NCI-H146 (cell line): ENCODE results near the gene PEX14.

Experiments used
- DNase-seq: peaks from one replicate; lab custom pipeline; 2025; lab: John Stamatoyannopoulos, UW

The PEX14 gene

DNA sequence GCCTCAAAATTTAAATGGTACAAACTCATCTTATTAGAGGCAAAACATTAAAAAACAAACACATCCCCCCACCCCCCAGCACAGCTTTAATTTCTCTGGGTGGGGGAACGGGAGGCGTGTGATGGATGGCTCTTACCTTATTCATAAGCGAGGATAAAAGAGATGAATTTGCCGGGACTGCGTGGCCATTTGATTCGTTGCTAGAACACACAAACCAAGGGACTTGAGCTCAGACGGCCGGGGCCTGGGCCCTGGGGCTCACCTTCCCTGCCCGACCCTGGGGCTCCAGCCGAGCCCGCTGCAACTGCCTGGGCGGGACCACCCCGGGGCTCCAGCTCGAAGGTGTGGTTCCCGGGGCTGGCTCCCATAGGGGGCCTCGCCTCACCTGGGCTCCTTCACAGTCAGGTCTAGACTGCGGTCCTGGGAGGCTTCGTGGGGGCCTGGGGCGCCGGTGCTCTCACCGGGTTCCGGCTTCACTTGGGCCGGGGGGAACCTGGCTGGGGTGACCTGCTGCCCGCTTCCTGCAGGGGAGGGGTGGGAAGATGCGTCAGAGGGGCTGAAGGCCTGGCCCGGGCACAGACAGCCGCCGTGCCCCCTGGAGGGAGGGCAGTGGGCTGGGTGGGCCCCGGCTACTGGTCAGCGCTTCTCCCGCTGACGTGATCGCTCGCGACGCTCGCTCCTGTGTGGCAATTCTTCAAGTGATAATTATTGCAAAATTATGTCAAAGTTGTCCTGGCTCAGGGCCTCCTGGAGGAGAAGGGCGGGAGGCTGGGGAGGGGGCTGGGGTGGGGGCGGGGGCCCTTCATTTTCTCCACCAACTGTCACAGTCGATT, 176.0 kb downstream of the PEX14 start:
- DNase-seq, result no peak

DNA sequence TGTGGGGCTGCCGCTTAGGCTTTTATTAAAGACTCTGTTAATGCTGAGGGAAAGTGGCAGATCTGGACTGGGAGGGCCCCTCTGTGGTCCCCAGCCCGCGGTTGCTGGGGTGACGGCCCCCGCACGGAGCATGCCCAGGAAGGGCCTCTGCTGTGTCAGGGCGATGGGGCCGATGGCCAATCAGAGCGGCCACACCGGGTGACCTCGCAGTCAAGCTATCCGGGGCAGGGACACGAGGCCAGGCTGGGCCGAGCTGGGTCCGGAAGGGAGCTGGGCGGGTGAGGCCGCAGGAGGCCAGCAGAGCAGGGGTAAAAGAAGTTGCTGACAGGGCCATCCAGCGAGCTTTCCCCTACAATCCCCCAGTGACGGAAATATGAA, 176.6 kb downstream of the PEX14 start:
- DNase-seq, result no peak

DNA sequence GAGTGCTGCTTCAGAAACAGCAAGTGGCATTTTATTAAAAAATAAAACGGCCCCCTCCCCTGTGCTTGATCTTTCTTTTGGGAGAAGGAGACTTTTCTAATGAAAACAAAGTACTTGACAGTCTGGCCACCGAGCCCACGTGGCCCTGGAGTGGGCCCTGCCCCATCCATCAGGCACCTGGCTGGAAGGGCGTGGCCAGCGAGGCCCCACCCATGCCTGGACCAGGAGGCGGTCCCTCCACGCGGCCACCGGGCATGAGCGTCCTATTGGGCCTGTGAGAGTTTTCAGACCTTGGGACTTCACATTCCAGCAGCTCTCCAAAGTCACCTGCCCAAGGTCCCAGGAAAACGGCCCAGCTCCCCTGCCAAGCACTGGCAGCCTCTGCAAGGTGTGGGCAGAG, 177.0 kb downstream of the PEX14 start:
- DNase-seq, result no peak

DNA sequence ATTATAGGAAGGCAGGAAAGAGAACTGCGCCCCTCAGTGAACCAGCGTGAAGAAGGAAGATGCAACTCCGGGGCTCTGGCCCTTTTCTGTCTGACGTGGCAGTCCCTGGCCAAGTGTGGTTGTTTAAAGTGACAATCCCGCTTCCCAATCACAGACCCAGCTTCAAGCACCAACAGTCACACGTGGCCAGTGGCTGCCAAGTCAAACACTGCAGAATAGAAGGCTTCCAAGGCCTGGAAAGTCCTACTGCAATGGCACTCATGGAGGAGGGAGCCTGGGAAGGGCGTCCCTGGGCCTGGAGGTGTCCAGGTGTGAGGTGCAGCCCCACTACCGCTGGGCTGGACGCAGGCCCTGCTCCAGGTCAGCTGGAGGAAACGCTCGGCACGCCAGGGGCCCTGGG, 177.9 kb downstream of the PEX14 start:
- no peak for DNase-seq

DNA sequence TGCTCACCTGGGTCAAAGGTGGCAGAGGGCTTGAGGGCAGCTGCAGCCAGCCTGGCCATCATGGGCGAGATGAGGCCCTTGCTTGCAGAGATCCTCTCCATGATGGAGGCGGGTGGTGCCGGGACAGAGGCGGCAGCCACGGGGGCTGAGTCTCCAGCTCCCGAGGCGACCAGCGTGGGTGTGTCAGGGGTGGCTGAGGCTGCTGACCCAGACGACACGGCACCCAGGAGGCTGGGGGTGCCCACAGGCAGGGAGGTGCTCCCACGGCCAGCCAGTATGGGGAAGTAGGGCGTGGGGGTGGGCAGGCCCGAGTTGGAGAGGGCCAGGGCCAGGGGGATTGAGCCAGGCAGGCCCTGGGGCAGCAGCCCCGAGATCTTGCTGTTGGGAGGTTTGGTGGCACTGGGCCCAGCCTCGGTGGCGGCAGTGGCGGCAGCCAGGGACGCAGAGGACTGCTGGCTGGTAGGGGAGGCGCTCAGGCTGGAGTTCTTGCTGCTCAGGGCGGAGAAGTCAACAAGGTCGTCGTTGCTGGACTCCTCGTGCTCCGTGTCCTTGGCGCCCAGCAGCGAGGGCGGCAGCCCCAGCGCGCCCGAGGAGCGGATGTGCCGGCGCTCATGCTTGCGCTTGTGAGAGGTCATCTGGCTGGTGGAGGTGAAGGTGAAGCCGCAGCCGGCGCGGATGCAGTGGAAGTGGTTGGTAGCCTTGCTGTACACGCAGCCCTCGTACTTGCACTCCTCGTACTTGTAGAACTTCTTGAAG, 178.8 kb downstream of the PEX14 start:
- DNase-seq, result no peak

DNA sequence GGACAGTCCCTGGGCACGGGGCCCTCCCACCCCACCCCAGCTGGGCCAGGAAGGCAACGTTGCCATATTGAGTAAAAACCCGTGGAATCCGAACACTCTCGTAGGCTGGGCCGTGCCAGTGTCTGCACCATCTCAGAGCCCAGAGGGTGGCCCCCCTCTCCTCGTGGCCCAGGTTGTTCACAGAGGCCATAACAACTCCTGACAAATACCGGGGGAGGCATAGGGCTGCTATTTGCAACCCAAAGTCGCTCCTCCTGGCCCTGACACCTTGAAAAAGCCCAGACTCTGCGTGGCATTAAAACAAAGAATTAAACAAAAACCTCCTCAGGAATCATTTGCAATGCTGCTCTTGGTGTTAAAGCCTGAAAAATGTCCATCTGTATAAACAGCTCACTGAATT, 180.3 kb downstream of the PEX14 start:
- no peak for DNase-seq

DNA sequence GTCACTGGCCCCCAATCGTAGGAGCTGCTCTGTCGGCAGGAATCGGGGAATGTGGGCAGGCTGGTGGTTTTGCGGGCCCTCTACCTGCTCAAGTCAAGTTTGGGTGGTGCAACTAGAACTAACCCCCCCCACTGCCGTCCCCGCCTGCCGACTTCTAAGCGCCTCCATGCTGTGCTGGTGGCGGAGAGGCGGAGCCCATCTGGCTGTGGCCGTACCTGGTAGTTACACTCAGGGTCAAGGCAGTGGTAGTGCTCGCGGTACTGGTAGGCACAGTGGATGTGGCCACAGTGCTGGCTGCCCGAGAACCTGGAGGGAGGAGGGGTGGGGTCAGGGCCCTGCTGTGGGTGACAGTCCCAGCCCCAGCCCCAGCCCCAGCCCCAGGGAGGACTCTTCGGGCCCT, 181.7 kb downstream of the PEX14 start:
- DNase-seq, result no peak

DNA sequence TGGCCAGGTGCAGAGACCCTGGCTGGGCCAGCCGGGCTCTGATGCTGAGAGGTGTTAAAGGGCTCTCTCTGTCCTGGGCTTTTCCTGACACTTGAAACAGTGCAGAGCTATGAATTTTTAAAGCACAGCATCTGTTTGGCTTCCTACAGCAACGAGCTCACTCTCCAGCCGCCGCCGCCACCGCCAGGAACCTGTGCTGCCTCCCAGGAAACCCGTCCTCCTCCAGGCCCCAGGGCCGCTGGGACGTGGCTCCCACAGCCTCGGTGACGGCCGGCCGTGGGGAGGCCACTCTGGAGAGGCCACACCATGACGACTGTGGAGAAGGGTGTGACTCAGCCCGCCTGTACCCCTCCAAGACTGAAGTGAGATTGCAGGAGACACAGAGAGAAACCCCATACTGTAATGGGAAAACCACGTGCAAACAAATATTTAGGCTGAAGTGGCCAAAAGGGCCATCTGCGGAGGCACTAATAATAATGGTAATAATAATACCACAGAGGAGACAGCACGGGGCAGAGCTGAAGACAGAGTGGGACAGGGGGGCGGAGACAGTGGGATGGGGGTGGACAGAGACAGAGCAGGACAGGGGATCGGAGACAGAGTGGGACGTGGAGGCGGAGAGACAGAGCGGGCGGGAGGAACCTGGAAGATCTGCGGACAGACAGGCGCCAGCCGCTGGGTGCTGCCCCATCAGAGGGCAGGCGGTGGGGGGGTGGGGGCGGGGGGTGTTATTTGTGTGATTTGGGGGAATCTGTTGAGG, 182.5 kb downstream of the PEX14 start:
- DNase-seq, result no peak

DNA sequence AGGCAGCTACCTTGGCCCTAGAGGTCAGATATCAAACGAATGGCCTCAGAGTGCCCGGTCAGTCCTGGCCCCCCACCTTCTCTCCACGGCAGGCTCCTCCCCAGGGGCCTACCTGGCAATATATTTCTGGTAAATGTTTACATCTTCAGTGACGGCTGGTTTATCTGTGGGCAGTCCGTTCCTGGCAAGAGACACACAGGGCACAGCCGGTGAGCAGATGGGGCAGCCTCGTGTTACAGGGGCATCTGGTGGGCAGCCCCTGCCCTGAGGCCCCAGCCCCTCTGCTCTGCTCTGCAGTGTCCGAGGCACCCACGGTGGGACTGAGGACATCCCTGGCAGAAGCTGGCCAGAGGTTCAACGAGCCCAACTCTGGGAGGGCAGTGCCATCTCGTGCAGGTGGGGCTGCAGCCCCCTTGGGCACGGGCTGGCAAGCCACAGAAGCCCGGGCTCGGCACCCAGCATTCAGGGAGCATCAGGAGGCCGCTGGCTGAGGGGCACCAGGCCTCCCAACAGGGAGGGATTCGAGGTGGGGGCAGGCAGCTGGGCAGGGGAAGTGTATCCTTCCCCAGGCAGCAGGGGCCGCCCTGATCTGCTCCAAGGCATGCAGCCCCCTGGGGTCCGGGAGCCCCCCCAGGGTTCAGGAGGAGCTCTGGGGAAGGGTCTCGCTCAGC, 183.8 kb downstream of the PEX14 start:
- DNase-seq, result no peak

DNA sequence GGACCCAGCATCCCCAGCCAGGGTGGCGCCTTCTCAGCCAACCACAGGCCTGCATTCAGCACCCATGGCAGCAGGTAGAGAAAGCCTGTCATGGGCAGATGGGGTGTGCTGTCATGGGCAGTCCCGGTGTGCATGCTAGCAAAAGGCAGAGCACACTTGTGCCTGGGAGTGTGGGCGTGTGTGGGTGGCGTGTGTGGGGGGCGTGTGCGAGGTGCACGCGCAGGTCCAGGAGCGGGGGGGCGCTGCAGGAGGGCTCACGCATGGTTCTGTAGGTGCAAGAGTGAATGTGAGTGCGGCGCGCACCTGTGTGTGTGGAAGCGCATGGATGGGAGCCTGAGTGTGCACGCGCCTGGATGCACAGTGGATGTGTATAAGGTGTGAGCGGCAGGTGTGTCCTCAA, 184.5 kb downstream of the PEX14 start:
- no peak for DNase-seq

DNA sequence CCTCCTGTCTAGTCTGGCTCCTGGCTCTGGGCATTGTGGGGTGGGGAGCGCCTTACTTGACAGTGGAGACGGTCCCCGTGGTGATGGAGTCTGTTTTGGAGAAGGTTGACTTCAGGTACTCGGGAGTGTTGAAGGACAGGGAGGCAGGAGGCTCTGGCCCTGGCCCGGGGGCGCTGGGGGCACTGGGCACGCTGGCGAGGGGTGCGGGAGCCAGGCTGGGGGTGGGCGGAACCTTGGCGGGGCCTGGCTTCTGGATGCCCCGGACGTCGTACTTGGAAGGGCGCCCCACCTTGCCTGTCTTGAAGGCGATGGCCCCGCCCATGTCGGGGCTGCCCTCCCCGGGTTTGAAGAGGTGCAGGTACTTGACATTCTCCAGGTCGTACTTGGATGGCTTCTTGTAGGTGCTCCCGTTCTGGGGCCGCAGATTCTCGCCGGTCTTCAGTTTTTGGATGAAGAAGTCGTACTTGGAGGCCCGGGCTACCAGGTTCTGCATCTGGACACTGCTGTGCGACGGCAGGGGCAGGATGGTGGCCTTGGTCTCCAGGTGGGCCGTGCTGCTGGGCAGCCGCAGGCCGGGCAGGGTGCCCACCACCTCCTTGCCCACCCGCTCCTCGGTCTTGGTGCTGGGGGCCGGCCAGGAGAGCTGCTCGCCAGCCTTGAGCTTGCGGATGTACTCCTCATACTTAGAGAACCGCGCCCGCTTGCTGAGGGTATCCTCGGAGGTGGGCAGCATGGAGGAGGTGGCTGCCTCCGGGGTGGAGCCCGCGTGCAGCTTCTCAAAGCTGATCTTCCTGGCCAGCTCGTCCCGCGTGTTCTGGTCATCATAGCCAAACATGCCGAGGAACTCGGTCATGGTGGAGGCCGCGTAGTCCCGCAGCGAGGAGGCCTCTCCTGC, 185.1 kb downstream of the PEX14 start:
- no peak for DNase-seq

DNA sequence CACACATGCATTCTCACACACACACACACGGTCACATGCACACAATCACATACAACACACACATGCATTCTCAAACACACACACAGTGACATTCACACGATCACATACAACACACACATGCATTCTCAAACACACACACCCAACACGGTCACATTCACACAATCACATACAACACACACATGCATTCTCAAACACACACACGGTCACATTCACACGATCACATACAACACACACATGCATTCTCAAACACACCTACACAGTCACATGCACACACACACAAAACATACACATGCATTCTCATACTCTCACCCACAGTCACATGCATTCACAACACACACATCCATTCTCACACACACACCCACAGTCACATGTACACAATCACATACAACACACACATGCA, 186.7 kb downstream of the PEX14 start:
- no peak for DNase-seq

DNA sequence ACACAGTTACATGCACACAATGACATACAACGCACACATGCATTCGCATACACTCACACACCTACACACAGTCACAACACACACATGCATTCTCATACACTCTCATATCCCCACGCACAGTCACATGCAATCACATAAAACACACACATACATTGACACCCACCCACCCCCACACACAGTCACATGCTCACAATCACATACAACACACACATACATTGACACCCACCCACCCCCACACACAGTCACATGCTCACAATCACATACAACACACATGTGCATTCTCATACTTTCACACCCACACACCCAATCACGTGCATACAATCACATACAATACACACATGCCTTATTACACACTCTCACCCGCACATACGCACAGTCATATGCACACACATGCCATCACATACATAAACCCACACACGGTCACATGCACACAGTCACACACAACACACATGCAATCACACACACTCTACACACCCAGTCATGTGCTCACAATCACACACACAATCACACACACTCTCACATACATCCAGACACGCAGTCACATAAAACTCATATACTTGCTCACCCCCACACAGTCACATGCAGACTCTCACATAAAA, 187.4 kb downstream of the PEX14 start:
- DNase-seq, result no peak

DNA sequence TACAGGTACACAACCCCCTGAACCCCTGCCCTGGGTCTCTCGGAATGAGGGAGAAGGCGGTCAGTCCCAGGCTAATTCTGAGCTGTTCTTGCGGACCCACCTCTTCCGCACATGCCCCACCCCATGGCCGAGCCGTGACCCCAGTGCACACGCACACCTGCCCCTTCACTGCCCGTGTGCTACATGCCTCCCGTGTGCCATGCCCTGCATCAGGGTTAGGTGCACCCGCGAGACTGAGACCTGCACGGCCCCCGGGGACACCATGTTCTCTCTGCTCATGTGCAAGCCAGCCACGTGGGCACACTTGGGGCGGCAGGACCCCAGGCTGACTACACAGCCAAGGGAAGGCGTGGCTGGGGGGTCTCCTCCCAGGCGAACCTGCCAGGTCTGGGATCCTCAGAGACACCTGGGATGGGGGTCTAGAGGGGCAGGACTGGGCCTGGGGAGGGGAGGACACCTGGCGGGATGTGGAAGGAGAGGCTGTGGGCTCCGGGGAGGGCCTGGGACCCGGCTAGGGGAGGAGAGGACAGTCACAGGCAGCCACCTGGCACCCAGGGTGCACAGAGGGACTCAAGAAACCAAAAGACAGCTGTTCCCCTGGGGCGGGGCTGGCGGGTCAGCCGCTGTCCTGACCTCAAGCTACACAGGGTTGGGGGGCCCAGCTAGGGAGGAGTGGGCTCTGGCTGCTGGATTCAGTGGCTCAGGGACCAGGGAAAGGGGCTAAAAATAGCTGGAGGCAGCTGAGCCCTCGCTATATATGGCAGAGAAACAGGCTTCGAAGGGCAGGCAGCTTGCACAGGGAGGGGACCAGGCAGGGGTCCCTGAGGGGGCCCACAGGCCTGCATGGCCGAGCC, 188.3 kb downstream of the PEX14 start:
- no peak for DNase-seq

DNA sequence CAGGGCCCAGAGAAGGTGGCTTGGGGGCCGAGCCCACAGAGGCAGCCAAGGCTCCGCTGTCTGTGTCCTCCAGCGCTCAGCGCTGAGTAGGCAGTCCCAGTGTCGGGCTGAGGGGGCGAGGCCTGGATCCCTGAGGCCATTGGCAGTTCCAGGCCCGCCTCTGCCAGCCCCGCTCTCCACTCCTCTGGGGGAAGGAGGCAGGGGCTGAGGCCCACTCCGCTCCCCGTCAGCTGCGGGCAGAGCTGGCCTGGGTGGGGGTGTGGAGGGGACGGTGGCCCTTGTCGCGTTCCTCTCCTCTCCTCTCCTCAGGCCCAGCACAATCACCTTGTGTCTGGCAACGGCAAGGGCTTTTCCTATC, 188.9 kb downstream of the PEX14 start:
- DNase-seq, result no peak

DNA sequence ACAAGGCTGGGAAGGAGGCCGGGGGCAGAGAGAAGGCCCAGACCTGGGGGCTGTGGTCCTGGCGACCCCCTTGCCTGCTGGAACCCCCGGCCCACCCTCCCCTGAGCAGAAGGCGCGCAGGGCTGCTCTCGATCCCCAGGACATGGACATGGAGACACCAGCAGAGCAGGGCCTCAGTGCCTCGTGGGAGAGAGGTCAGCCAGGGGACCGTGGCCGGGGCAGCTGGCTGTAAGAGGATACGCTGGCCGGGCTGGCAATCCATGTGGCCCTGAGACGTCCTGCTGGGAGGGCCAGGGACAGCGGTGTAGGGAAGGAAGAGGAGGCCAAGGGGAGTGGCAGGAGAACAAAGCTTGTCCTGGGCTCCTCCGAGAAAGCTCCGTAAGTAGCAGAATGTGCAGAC, 189.5 kb downstream of the PEX14 start:
- DNase-seq, result peak; percentile 18

DNA sequence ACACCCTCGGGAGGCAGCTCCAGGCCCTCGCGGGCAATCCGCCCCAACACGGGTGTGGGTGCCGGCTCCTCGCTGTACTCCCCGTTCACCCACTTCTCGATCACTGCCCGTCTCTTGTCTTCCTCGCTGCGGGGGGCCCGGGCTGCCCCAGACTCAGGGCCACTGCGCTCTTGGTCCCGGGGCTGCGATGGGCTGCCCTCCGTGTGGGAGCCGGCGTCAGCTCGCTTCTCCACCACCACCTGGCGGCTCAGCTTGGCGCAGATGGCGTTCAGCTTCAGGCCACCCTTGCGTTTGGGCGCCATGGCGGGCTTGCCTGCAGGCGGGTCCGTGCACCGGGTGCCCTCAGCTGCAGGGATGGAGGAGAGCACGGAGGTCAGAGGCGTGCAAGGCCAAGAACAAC, 190.5 kb downstream of the PEX14 start:
- DNase-seq, result no peak

DNA sequence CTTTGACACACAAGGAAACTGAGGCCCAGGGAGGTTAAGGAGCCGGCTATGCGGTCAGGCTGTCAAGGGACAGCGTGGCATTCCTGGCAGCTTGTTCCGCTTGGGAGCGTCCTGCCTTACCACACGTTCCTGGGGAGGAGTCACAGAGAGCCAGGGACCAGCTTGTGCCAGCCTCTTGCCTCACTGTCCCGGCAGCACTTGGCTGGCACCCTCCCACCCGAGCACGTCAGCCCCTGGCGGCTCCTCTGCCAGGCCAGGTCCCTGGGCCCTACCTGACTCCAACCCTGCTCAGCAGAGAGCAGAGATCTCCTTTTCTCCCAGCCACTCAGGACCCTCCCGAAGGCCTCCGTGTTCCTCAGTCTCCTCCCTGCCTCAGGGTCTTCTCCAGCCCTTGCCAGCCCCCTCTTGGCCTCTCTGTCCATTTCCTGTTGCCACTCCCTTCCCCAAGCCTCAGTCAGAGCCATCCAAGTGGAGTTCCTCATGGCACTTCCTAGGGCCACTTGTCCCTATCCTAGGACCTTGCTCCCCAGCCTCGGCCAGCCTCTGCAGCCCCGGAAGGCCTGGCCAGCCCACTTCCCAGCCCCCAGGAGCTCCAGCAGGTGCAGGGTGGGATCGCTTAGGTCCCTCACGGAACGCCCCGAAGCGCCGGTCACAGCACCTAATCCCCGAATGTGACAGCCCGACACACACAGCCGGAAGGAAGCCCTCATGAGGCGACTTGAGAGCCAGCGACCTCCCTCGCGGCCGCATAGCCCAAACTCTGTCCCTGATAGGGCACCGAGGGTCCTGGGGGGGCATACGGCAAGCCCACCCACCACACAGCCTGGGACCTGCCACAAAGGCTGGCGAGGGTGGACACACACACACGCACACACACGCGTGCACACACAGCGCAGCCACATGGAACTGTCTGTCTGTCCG, 191.4 kb downstream of the PEX14 start:
- DNase-seq, result no peak
